Measurements from ENCODE around the gene UBR3.

UBR3 gene

DNA sequence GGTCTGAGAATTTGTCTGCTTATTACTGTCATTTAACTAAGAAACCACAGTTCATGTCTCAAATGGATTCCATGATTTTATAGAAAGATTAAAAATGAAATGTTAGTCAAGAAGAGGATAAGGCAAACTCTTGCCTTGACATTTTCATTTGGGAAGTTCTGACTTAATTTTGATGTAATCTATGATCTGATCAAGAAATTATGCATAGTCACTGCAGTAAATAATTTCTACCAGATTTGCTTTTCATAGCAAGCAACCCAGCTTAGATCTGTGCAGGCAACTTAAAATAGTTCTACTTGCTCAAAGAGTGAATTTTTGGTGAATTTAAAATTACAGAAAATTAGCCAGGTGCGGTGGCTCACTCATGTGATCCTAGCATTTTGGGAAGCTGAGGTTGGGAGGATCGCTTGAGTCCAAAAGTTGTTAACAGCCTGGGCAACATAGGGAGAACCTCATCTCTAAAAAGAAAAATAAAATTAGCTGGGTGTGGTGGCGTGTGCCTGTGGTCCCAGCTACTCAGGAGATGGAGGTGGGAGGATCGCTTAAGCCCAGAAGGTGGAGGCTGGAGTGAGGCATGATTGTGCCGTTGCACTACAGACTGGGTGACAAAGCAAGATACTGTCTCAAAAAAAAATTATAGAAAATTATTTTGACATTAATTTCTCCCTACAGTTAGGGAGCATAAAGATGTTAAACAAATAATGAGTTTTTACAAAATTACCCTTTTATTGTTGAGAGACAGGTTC, 192.0 kb downstream of the UBR3 start (continued):
- TF ChIP-seq HOXC10 (CRISPR knock-in tag; IDR thresholded peaks at IDR 0.05) (no peak), ZNF292 (tag by site-specific recombination; IDR thresholded peaks at IDR 0.05; ENCODE audit: borderline replicate concordance, low read depth) (no peak), YY2 (tag by site-specific recombination; IDR thresholded peaks at IDR 0.05) (no peak), ZNF341 (tag by site-specific recombination; IDR thresholded peaks at IDR 0.05; ENCODE audit: low read depth) (no peak)

DNA sequence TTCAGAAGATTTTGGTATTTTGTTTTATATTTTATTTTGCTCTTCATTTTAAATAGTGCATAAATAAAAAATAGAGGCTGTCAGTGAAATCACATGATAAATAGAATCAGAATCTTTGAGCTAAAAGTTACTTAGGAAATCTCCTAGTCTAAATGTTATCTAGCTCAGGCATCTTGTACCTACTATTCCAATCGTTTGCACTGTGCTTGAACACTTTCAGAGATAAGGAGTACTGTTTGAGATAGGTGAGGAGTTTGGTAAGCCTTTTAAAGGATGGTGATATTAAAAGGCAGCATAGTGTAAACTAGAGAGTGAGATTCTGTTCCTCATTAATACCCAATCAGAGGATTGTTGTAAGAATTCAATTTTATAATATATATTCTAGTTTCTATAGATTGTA, 193.5 kb downstream of the UBR3 start:
- Histone ChIP-seq H3K9me3 (ENCODE audit: control insufficient read depth, insufficient read depth, low read depth, low read length) (no peaks in the 10 kb centered on the region), H3K27ac (ENCODE audit: extremely low read depth, low read depth, low read length) (no peak overlapping the region), H3K36me3 (ENCODE audit: control insufficient read depth in 2 of 2, insufficient read depth in 1 of 2, low read length in 2 of 2) (peaks cover 0 to 5% of the 10 kb centered on the region in 2 experiments; a peak in 1 of 3 replicates), H3K4me1 (ENCODE audit: control insufficient read depth, insufficient read depth, low read length) (no peaks in the 10 kb centered on the region), H3K4me3 (ENCODE audit: low read depth, low read length) (no peak overlapping the region)
- CTCF ChIA-PET, result no interaction called here
- POLR2A ChIA-PET, result no interaction called here
- TF ChIP-seq OVOL3 (tag by site-specific recombination; IDR thresholded peaks at IDR 0.05) (no peak), KLF9 (tag by site-specific recombination; IDR thresholded peaks at IDR 0.05; ENCODE audit: low read depth) (no peak), ZNF561 (tag by site-specific recombination; IDR thresholded peaks at IDR 0.05; ENCODE audit: borderline replicate concordance) (no peak), ZNF768 (tag by site-specific recombination; IDR thresholded peaks at IDR 0.05) (no peak), ZNF544 (tag by site-specific recombination; IDR thresholded peaks at IDR 0.05) (no peak), ZNF623 (tag by site-specific recombination; IDR thresholded peaks at IDR 0.05) (no peak), ZNF530 (tag by site-specific recombination; IDR thresholded peaks at IDR 0.05; ENCODE audit: low read depth) (no peak), IKZF3 (tag by site-specific recombination; IDR thresholded peaks at IDR 0.05) (no peak), ZNF214 (tag by site-specific recombination; IDR thresholded peaks at IDR 0.05; ENCODE audit: borderline replicate concordance) (no peak), SP3 (tag by site-specific recombination; IDR thresholded peaks at IDR 0.05) (no peak), ZNF571 (tag by site-specific recombination; IDR thresholded peaks at IDR 0.05) (no peak), ZNF223 (tag by site-specific recombination; IDR thresholded peaks at IDR 0.05) (no peak)
- TF ChIP-seq, protein P1, sequence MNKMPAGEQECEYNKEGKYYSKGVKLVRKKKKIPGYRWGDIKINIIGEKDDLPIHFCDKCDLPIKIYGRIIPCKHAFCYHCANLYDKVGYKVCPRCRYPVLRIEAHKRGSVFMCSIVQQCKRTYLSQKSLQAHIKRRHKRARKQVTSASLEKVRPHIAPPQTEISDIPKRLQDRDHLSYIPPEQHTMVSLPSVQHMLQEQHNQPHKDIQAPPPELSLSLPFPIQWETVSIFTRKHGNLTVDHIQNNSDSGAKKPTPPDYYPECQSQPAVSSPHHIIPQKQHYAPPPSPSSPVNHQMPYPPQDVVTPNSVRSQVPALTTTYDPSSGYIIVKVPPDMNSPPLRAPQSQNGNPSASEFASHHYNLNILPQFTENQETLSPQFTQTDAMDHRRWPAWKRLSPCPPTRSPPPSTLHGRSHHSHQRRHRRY (tag by site-specific recombination; IDR thresholded peaks at IDR 0.05), result no peak
- TF ChIP-seq, protein P2, sequence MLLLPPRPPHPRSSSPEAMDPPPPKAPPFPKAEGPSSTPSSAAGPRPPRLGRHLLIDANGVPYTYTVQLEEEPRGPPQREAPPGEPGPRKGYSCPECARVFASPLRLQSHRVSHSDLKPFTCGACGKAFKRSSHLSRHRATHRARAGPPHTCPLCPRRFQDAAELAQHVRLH (tag by site-specific recombination; IDR thresholded peaks at IDR 0.05), result no peak
- TF ChIP-seq, protein P3, sequence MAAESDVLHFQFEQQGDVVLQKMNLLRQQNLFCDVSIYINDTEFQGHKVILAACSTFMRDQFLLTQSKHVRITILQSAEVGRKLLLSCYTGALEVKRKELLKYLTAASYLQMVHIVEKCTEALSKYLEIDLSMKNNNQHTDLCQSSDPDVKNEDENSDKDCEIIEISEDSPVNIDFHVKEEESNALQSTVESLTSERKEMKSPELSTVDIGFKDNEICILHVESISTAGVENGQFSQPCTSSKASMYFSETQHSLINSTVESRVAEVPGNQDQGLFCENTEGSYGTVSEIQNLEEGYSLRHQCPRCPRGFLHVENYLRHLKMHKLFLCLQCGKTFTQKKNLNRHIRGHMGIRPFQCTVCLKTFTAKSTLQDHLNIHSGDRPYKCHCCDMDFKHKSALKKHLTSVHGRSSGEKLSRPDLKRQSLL (tag by site-specific recombination; IDR thresholded peaks at IDR 0.05), result no peak
- TF ChIP-seq, protein P4, sequence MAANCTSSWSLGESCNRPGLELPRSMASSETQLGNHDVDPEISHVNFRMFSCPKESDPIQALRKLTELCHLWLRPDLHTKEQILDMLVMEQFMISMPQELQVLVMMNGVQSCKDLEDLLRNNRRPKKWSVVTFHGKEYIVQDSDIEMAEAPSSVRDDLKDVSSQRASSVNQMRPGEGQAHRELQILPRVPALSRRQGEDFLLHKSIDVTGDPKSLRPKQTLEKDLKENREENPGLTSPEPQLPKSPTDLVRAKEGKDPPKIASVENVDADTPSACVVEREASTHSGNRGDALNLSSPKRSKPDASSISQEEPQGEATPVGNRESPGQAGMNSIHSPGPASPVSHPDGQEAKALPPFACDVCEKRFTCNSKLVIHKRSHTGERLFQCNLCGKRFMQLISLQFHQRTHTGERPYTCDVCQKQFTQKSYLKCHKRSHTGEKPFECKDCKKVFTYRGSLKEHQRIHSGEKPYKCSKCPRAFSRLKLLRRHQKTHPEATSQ (tag by site-specific recombination; IDR thresholded peaks at IDR 0.05), result no peak
- TF ChIP-seq, protein P5, sequence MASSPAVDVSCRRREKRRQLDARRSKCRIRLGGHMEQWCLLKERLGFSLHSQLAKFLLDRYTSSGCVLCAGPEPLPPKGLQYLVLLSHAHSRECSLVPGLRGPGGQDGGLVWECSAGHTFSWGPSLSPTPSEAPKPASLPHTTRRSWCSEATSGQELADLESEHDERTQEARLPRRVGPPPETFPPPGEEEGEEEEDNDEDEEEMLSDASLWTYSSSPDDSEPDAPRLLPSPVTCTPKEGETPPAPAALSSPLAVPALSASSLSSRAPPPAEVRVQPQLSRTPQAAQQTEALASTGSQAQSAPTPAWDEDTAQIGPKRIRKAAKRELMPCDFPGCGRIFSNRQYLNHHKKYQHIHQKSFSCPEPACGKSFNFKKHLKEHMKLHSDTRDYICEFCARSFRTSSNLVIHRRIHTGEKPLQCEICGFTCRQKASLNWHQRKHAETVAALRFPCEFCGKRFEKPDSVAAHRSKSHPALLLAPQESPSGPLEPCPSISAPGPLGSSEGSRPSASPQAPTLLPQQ (tag by site-specific recombination; IDR thresholded peaks at IDR 0.05), result no peak
- TF ChIP-seq, protein P6, sequence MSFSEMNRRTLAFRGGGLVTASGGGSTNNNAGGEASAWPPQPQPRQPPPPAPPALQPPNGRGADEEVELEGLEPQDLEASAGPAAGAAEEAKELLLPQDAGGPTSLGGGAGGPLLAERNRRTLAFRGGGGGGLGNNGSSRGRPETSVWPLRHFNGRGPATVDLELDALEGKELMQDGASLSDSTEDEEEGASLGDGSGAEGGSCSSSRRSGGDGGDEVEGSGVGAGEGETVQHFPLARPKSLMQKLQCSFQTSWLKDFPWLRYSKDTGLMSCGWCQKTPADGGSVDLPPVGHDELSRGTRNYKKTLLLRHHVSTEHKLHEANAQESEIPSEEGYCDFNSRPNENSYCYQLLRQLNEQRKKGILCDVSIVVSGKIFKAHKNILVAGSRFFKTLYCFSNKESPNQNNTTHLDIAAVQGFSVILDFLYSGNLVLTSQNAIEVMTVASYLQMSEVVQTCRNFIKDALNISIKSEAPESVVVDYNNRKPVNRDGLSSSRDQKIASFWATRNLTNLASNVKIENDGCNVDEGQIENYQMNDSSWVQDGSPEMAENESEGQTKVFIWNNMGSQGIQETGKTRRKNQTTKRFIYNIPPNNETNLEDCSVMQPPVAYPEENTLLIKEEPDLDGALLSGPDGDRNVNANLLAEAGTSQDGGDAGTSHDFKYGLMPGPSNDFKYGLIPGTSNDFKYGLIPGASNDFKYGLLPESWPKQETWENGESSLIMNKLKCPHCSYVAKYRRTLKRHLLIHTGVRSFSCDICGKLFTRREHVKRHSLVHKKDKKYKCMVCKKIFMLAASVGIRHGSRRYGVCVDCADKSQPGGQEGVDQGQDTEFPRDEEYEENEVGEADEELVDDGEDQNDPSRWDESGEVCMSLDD (tag by site-specific recombination; IDR thresholded peaks at IDR 0.05), result no peak
